Activated naive CD4-positive, alpha-beta T cell (primary cell): ENCODE measurements around the gene BCAS4.
"Not testable (repeated sequence)": the region's sequence is repeated elsewhere in the genome, so short reads cannot be mapped to it uniquely, and the experiment has no call there.

Experiments
- DNase-seq, 4 experiments: peaks; one replicate each; lab custom pipeline; 2025; lab: John Stamatoyannopoulos, UW

The BCAS4 gene

GRCh38 chr20:50794846-50795634 is at the start of gene BCAS4:
TSS of gene BCAS4 (plus strand) at chr20:50795061. CDS start at chr20:50795084, 23 bp downstream.
- peak; percentile 59 to 82 (median 68) for DNase-seq

- DNase-seq: no peak
These were observed 49.2 kb upstream of the BCAS4 start for GRCh38 chr20:50745634-50746137.

- no peak for DNase-seq
These were observed 48.5 kb upstream of the BCAS4 start for GRCh38 chr20:50746138-50746940.

DNA sequence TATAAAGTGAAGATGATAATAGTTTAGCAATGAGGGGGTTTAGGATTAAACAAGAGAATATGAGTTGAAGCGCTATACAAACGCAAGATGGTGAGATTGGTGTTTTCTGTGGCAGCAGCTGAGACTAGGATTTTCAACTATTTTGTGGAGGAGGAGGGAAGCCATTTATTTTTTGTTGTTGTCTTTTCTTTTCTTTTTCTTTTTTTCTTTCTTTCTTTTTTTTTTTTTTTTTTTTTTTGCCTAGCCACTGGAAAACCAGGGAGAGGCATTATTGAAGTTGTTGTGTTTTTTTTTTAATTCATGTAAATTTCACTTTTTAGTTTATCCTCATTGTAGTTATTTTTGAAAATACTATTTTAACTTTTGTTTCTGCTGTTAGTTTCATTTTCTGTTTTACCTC is 47.6 kb upstream of the BCAS4 start:
- DNase-seq: no peak

DNA sequence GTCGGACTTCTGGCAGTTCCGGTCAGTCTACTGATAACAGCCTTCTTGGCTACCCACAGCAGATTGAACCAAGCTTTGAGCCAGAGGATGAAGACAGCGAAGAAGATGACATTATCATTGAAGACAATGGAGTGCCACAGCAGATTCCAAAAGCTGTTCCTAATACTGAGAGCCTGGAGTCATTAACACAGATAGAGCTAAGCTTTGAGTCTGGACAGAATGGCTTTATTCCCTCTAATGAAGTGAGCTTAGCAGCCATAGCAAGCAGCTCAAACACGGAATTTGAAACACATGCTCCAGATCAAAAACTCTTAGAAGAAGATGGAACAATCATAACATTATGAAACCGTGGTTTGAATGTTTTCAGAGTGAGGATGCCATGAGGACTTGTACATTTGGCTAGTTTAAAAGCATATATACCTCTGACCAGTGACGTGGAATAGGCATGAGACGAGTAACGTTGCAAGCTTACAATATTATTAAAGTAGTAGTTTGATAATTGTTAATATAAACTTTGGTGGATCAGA is 44.7 kb upstream of the BCAS4 start:
- no peak for DNase-seq

- no peak for DNase-seq
These were observed 41.7 kb upstream of the BCAS4 start for GRCh38 chr20:50753152-50753551.

GRCh38 chr20:50754420-50754819 is 40.4 kb upstream of the BCAS4 start:
- DNase-seq: no peak

- DNase-seq: no peak
These were observed 38.4 kb upstream of the BCAS4 start for GRCh38 chr20:50756447-50756846.

DNA sequence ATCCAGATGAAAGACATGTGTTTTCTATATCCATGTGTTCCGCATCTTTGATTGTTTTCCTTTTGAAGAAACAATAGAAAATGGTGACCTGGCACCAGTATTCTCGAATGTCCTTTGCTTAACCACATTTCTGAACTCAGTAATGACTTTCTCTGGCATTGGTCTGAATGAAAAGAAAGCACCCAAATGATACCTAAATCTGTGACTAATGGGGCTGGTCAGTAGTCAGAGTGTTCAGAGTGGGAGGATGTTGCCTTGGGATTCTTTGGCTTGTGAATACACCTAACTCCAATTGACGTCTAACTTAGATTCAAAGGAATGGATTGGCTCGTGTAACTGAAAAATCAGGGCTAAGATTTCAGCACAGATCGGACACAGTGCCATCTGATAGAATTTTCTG is 36.4 kb upstream of the BCAS4 start:
- no peak for DNase-seq

DNA sequence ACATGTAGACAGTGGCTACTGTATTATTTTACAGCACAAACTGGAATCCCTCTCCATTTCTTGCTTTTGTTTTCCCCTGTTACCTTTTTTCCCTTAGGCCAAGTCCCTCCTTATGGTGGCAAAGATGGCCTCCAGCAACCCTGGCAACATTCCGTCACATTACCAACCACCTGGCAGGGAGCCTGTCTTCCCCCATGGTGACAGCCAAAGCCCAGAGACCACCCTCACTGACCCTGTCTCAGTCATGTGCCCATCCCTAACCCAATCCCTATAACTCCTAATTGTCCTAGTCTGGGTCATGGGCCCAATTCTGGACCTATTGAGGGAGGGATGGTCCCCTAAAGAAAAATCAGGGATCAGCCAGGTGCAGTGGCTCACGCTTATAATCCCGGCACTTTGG is 35.9 kb upstream of the BCAS4 start:
- no peak for DNase-seq

GRCh38 chr20:50759678-50760077 is 35.2 kb upstream of the BCAS4 start:
- no peak for DNase-seq

- no peak for DNase-seq
These were observed 32.8 kb upstream of the BCAS4 start for GRCh38 chr20:50762045-50762422.

DNA sequence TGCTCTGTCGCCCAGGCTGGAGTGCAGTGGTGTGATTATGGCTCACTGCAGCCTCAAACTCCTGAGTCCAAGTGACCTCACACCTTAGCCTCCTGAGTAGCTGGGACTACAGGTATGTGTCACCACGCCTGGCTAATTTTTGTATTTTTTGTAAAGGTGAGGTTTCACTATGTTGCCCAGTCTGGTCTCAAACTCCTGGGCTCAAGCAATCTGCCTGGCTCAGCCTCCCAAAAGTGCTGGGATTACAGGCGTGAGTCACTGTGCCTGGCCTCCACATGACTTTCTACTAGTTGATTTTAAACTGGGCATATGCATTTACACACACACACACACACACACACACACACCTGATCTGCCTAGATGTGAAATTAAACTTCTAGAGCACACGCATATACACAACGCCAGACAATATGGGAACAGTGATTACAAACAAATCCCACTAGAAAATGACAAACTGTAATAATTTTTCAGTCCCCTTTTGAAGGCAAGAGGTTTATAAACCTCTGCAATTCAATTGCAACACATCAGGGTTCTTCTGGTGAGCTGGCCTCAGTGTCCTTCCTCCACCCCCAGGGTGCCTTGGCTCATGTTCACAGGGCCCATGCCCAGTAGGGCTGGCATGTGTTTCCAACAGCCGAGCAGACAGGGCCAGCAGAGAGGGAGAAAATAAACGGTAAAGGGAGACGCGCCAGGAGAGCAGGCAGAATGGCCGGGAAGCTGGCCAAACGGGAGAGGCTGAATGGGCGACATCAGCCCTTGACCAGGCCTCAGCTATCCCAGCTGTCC is 32.2 kb upstream of the BCAS4 start:
- no peak for DNase-seq

DNA sequence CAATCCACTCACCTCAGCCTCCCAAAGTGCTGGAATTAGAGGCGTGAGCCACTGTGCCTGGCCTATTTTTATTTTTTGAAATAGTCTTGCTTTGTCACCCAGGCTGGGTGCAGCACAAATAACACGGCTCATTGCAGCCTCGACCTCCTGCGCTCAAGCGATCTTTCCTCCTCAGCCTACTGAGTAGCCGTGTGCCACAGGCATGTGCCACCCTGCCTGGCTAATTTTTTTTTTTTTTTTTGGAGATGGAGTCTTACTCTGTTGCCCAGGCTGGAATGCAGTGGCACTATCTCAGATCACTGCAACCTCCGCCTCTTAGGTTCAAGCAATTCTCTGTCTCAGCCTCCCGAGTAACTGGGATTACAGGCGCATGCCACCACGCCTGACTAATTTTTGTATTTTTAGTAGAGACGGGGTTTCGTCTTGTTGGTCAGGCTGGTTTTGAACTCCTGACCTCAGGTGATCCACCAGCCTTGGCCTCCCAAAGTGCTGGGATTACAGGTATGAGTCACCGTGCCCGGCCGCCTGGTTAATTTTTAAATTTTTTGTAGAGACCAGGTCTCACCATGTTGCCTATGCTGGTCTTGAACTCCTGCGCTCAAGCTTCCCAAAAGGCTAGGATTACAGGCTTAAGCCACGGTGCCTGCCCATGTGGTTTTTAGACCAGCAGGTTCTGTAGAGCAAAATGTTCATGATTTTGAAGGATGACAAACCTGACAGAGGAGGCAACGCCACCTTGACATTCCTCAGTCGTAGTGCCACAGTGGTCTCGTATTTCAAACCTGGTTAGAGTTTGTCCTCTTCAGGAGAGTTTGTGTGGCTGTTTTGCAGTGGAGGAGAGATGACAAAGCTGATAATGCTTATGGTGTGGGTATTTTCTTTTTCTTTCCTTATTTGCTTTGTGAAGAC is 31.1 kb upstream of the BCAS4 start:
- DNase-seq: not testable (repeated sequence)

DNA sequence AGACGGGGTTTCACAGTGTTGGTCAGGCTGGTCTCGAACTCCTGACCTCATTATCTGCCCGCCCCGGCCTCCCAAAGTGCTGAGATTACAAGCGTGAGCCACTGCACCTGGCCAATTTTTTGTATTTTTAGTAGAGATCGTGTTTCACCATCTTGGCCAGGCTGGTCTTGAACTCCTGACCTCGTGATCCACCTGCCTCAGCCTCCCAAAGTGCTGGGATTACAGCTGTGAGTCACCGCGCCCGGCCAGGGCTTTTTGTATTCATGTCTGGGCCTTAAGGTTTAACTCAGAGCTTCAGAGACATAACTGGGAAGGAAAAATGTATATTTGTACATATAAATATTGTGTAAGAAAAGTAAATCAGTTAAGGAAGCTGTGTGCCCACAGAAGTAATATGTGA is 29.6 kb upstream of the BCAS4 start:
- not testable (repeated sequence) for DNase-seq

GRCh38 chr20:50765674-50766073 is 29.2 kb upstream of the BCAS4 start:
- DNase-seq: no peak

DNA sequence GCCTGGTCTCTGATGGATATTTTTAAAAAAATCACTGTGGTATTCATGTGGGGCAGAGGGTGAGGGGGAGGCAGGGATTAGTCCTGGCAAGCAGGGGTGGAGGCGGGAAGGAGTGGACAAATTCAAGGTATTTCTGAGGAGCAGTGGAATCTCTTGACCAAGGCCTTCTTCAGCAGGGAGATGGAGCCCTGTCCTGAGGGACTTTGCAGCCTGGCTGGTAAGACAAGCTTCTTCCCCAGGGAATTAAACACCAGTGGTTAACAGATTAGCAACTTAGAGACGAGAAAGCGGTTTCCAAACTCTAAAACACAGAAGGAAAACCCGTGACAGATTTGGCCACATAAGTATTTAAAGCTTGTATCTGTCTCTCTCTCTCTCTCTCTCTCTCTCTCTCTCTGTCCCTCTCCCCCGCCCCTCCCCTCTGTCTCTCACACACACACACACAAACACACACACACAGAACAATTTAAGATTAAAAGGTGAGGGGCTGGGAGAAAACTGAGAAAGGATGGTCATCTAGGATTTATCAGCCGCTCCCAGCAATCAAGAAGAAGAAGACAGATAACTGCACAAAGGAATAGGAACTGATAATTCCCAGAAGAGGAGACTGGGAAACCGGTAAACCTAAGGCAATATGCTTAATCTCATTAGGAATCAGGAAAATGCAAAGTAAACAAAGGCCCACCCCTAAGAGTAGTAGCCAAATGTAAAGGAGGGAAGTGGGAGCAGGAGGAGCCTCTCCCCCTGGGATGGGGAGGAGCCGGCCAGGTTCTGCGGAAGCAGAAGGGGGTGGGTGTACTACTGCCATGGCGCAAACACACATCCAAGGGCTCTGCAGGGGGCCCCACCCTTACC is 27.7 kb upstream of the BCAS4 start:
- DNase-seq: not testable (repeated sequence)

DNA sequence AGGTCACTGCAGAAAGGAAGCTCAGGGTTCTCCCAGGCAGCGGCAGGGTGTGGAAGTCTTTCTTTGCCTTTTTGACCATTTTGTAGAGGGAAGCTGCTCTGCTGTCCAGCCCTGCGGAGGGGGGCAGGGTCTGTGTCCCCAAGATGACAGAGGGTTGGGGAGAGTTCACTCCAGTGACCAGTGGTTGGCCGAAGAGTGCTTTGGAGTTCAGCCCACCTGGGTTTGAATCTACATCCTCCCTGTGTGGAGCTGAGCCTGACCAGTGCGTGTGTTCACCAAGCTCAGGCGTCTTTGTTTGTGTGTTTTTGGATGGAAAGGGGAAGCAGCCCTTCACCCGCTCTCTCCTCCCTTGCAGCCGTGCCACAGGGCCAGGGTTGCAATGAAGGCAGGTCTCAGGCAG is 25.9 kb upstream of the BCAS4 start:
- not testable (repeated sequence) for DNase-seq

GRCh38 chr20:50769551-50770085 is 25.2 kb upstream of the BCAS4 start:
- DNase-seq: not testable (repeated sequence)
